ENCODE results near the gene TTC21B. TPM values are rescaled to one million over a fixed set of nuclear protein-coding genes. Genes with fewer than 3 reads are reported as not detected.

TTC21B gene
- total RNA-seq, 2 donors from 2014 or later, result 28.0 to 49.6 TPM

DNA sequence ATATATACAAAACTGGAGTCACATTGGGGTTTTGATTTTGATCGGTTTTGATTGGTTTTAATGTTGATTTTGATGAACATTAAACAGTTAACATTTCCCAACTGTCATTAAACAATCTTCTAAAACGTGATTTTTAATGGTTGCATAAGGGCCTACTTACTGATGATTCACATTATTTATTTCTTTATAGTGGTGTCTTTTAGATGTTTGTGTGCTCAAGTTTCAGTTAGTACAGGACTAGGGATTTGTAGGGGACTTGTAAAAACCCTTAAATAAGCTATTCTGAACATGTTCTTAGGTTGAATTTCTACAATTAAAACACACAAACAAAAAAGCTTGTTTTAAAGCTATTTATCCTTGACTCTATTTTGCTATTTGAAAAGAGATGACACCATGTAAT is 61.6 kb downstream of the TTC21B start:
- no peaks in the 10 kb centered on the region for H3K9me3 ChIP-seq
- no peak overlapping the region for H3K27ac ChIP-seq
- 55% methylated on average over 2 of the region's 2 CpGs for WGBS
- no peaks in the 10 kb centered on the region for H3K4me1 ChIP-seq (replicated peaks)
- H3K36me3 ChIP-seq, result no peaks in the 10 kb centered on the region
- no peak for DNase-seq (ENCODE audit: low spot score)
- H3K27me3 ChIP-seq (replicated peaks; ENCODE audit: insufficient read depth), result no peaks in the 10 kb centered on the region
- intact Hi-C loops (cut with DNase I), result no loop called here
- TF ChIP-seq POLR2AphosphoS5 (IDR thresholded peaks at IDR 0.05), result no peak
- no peak for TF ChIP-seq POLR2A (IDR thresholded peaks at IDR 0.05)
- no peak for TF ChIP-seq CTCF (IDR thresholded peaks at IDR 0.05)
- no peak overlapping the region for H3K4me3 ChIP-seq

GRCh38 chr2:165891345-165891744 is 62.2 kb downstream of the TTC21B start:
- H3K27me3 ChIP-seq (replicated peaks; ENCODE audit: insufficient read depth), result no peaks in the 10 kb centered on the region
- no peak overlapping the region for H3K27ac ChIP-seq
- intact Hi-C loops (cut with DNase I), result no loop called here
- H3K4me3 ChIP-seq, result no peak overlapping the region
- H3K9me3 ChIP-seq, result no peaks in the 10 kb centered on the region
- no peak for DNase-seq (ENCODE audit: low spot score)
- no peak for TF ChIP-seq POLR2A (IDR thresholded peaks at IDR 0.05)
- no peak for TF ChIP-seq CTCF (IDR thresholded peaks at IDR 0.05)
- no peak for TF ChIP-seq POLR2AphosphoS5 (IDR thresholded peaks at IDR 0.05)
- no peaks in the 10 kb centered on the region for H3K4me1 ChIP-seq (replicated peaks)
- H3K36me3 ChIP-seq, result no peaks in the 10 kb centered on the region
- 94% methylated on average over 1 of the region's 1 CpG for WGBS

GRCh38 chr2:165889798-165890197 is 63.8 kb downstream of the TTC21B start:
- no peak for TF ChIP-seq POLR2A (IDR thresholded peaks at IDR 0.05)
- no peak overlapping the region for H3K27ac ChIP-seq
- intact Hi-C loops (cut with DNase I), result no loop called here
- no peaks in the 10 kb centered on the region for H3K36me3 ChIP-seq
- DNase-seq (ENCODE audit: low spot score), result no peak
- H3K4me1 ChIP-seq (replicated peaks), result no peaks in the 10 kb centered on the region
- no peaks in the 10 kb centered on the region for H3K27me3 ChIP-seq (replicated peaks; ENCODE audit: insufficient read depth)
- no peaks in the 10 kb centered on the region for H3K9me3 ChIP-seq
- no peak overlapping the region for H3K4me3 ChIP-seq

- H3K4me1 ChIP-seq (replicated peaks), result no peaks in the 10 kb centered on the region
- no peaks in the 10 kb centered on the region for H3K36me3 ChIP-seq
- H3K4me3 ChIP-seq, result no peak overlapping the region
- no peak for TF ChIP-seq POLR2AphosphoS5 (IDR thresholded peaks at IDR 0.05)
- TF ChIP-seq POLR2A (IDR thresholded peaks at IDR 0.05), result no peak
- TF ChIP-seq CTCF (IDR thresholded peaks at IDR 0.05), result no peak
- H3K27me3 ChIP-seq (replicated peaks; ENCODE audit: insufficient read depth), result no peaks in the 10 kb centered on the region
- intact Hi-C loops (cut with DNase I), result no loop called here
- DNase-seq (ENCODE audit: low spot score), result no peak
- no peak overlapping the region for H3K27ac ChIP-seq
- 73% methylated on average over 1 of the region's 1 CpG for WGBS
- H3K9me3 ChIP-seq, result no peaks in the 10 kb centered on the region
Measured at GRCh38 chr2:165889158-165889557, 64.4 kb downstream of the TTC21B start.

GRCh38 chr2:165888171-165888570 is 65.4 kb downstream of the TTC21B start:
- H3K36me3 ChIP-seq, result no peaks in the 10 kb centered on the region
- H3K27ac ChIP-seq, result no peak overlapping the region
- no peaks in the 10 kb centered on the region for H3K27me3 ChIP-seq (replicated peaks; ENCODE audit: insufficient read depth)
- 58% methylated on average over 2 of the region's 2 CpGs for WGBS
- DNase-seq (ENCODE audit: low spot score), result no peak
- H3K4me1 ChIP-seq (replicated peaks), result no peaks in the 10 kb centered on the region
- intact Hi-C loops (cut with DNase I), result no loop called here
- H3K4me3 ChIP-seq, result no peak overlapping the region
- TF ChIP-seq CTCF (IDR thresholded peaks at IDR 0.05) (no peak), POLR2A (IDR thresholded peaks at IDR 0.05) (no peak), POLR2AphosphoS5 (IDR thresholded peaks at IDR 0.05) (no peak)
- H3K9me3 ChIP-seq, result no peaks in the 10 kb centered on the region
